OCI-LY1 (cell line): ENCODE results near the gene ATP2C1.

ENCODE experiments used
- CTCF ChIP-seq: fragments of 200-600 bp; sonication (generic), shearing (Covaris generic); IDR thresholded peaks from 2 replicates; pipeline ENCODE4 v1.5.1; 2017; ENCODE audit warnings: mild to moderate bottlenecking, antibody characterized with exemption, low read length, moderate library complexity, mixed read lengths
- EZH2 ChIP-seq: fragments of 200-600 bp; sonication (generic), shearing (Covaris generic); IDR thresholded peaks from 2 replicates; pipeline ENCODE4 v1.8.0; 2017; ENCODE audit warnings: borderline replicate concordance, mixed run types, mild to moderate bottlenecking, antibody characterized with exemption, low read length, moderate library complexity, mixed read lengths

GRCh38 chr3:130961458-130961857 is 67.6 kb downstream of the ATP2C1 start:
- TF ChIP-seq CTCF (no peak), EZH2 (no peak)
